ENCODE data around the gene BCLAF1. TPM values are rescaled to one million over a fixed set of nuclear protein-coding genes. Genes with fewer than 3 reads are reported as not detected.

BCLAF1 gene
- total and polyA plus RNA-seq, 9 of the 15 experiments (the other 6 are each of a cell fraction or from before 2014, with no cell fraction given) = 65.4 to 286 (median 165) TPM

DNA sequence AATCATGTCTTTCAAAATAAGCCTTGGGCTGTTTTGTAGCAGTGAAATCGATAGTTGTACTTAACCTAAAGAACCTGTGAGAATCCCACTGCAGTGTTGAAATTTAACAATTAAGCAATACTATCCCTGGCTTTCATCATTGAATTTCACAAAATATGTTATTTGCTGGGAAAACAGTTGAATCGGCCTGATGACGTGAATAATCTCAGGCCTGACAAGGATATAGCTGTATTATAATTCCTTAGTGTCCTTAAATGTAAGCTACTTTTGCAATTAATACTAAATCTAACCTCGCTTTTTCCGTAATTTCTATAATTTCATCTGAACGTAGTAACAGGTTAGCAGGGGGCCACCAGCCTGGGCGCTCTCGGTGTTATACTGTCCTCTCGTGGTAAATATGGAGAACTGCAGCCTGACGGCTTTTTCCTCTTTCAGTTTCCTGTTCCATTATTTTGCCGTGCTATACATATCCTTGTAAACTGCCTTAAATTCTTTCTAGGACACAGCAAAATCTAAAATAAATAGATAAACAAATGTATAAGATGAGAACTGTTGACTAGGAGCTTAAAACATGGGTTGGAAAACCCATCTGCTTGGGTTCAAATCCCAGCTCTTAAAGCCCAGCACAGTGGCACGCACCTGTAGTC, 63.5 kb downstream of the BCLAF1 start (continued):
- TF ChIP-seq KLF13 (tag; IDR thresholded peaks at IDR 0.05; ENCODE audit: borderline replicate concordance, low read depth) (no peak), ARID2 (IDR thresholded peaks at IDR 0.05) (peak; percentile 72; the same call in 1 of the 2 replicates), FOS (IDR thresholded peaks at IDR 0.05; ENCODE audit: extremely low read depth, insufficient read length) (no peak), NR4A1 (CRISPR knock-in tag; IDR thresholded peaks at IDR 0.05) (no peak), NR4A1 (tag; IDR thresholded peaks at IDR 0.05) (no peak), BHLHE40 (IDR thresholded peaks at IDR 0.05; ENCODE audit: low read length) (no peak), TSC22D4 (tag; IDR thresholded peaks at IDR 0.05) (no peak), EP300 (IDR thresholded peaks at IDR 0.05; ENCODE audit: low read length) (no peak), SMAD3 (CRISPR knock-in tag; conservative IDR thresholded peaks at IDR 0.05) (0 out of 2 replicates have a peak, but pooled peaks have one; percentile 53), BRF1 (IDR thresholded peaks at IDR 0.05; ENCODE audit: borderline replicate concordance, extremely low read depth, insufficient read length) (no peak), DIDO1 (tag; IDR thresholded peaks at IDR 0.05; ENCODE audit: low read depth) (0 out of 2 replicates have a peak, but pooled peaks have one; percentile 33), ILF3 (IDR thresholded peaks at IDR 0.05; ENCODE audit: borderline replicate concordance) (no peak), ZNF217 (CRISPR knock-in tag; IDR thresholded peaks at IDR 0.05) (no peak)
- TF ChIP-seq, protein P1, sequence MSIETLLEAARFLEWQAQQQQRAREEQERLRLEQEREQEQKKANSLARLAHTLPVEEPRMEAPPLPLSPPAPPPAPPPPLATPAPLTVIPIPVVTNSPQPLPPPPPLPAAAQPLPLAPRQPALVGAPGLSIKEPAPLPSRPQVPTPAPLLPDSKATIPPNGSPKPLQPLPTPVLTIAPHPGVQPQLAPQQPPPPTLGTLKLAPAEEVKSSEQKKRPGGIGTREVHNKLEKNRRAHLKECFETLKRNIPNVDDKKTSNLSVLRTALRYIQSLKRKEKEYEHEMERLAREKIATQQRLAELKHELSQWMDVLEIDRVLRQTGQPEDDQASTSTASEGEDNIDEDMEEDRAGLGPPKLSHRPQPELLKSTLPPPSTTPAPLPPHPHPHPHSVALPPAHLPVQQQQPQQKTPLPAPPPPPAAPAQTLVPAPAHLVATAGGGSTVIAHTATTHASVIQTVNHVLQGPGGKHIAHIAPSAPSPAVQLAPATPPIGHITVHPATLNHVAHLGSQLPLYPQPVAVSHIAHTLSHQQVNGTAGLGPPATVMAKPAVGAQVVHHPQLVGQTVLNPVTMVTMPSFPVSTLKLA (conservative IDR thresholded peaks at IDR 0.05) = no peak; a peak in 1 of 4 replicates
- TF ChIP-seq, protein P2, sequence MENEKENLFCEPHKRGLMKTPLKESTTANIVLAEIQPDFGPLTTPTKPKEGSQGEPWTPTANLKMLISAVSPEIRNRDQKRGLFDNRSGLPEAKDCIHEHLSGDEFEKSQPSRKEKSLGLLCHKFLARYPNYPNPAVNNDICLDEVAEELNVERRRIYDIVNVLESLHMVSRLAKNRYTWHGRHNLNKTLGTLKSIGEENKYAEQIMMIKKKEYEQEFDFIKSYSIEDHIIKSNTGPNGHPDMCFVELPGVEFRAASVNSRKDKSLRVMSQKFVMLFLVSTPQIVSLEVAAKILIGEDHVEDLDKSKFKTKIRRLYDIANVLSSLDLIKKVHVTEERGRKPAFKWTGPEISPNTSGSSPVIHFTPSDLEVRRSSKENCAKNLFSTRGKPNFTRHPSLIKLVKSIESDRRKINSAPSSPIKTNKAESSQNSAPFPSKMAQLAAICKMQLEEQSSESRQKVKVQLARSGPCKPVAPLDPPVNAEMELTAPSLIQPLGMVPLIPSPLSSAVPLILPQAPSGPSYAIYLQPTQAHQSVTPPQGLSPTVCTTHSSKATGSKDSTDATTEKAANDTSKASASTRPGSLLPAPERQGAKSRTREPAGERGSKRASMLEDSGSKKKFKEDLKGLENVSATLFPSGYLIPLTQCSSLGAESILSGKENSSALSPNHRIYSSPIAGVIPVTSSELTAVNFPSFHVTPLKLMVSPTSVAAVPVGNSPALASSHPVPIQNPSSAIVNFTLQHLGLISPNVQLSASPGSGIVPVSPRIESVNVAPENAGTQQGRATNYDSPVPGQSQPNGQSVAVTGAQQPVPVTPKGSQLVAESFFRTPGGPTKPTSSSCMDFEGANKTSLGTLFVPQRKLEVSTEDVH (IDR thresholded peaks at IDR 0.05; ENCODE audit: low read depth, partially characterized antibody) = peak; percentile 25
- TF ChIP-seq, protein P3, sequence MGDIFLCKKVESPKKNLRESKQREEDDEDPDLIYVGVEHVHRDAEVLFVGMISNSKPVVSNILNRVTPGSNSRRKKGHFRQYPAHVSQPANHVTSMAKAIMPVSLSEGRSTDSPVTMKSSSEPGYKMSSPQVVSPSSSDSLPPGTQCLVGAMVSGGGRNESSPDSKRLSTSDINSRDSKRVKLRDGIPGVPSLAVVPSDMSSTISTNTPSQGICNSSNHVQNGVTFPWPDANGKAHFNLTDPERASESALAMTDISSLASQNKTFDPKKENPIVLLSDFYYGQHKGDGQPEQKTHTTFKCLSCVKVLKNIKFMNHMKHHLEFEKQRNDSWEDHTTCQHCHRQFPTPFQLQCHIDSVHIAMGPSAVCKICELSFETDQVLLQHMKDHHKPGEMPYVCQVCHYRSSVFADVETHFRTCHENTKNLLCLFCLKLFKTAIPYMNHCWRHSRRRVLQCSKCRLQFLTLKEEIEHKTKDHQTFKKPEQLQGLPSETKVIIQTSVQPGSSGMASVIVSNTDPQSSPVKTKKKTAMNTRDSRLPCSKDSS (IDR thresholded peaks at IDR 0.05; ENCODE audit: low read depth, partially characterized antibody) = no peak
- TF ChIP-seq, protein P4, sequence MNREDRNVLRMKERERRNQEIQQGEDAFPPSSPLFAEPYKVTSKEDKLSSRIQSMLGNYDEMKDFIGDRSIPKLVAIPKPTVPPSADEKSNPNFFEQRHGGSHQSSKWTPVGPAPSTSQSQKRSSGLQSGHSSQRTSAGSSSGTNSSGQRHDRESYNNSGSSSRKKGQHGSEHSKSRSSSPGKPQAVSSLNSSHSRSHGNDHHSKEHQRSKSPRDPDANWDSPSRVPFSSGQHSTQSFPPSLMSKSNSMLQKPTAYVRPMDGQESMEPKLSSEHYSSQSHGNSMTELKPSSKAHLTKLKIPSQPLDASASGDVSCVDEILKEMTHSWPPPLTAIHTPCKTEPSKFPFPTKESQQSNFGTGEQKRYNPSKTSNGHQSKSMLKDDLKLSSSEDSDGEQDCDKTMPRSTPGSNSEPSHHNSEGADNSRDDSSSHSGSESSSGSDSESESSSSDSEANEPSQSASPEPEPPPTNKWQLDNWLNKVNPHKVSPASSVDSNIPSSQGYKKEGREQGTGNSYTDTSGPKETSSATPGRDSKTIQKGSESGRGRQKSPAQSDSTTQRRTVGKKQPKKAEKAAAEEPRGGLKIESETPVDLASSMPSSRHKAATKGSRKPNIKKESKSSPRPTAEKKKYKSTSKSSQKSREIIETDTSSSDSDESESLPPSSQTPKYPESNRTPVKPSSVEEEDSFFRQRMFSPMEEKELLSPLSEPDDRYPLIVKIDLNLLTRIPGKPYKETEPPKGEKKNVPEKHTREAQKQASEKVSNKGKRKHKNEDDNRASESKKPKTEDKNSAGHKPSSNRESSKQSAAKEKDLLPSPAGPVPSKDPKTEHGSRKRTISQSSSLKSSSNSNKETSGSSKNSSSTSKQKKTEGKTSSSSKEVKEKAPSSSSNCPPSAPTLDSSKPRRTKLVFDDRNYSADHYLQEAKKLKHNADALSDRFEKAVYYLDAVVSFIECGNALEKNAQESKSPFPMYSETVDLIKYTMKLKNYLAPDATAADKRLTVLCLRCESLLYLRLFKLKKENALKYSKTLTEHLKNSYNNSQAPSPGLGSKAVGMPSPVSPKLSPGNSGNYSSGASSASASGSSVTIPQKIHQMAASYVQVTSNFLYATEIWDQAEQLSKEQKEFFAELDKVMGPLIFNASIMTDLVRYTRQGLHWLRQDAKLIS (CRISPR knock-in tag; IDR thresholded peaks at IDR 0.05) = no peak
